OCI-M1 (cell line): ENCODE results near the gene PAK1.

ENCODE experiments used
- DNase-seq: peaks from one replicate; lab custom pipeline; 2025; lab: John Stamatoyannopoulos, UW

Gene PAK1

GRCh38 chr11:77472991-77473800 is 698 bp downstream of the PAK1 start:
- no peak for DNase-seq

GRCh38 chr11:77471558-77472193 is 2.2 kb downstream of the PAK1 start:
- peak; percentile 82 for DNase-seq

- no peak for DNase-seq
Observed at GRCh38 chr11:77470971-77471370, 2.9 kb downstream of the PAK1 start.

- DNase-seq: peak; percentile 68
Observed at GRCh38 chr11:77470504-77470903, 3.4 kb downstream of the PAK1 start.

GRCh38 chr11:77468527-77468926 is 5.4 kb downstream of the PAK1 start:
- DNase-seq: no peak

- DNase-seq: no peak
Observed at GRCh38 chr11:77467993-77468392, 5.9 kb downstream of the PAK1 start.

GRCh38 chr11:77467233-77467632 is 6.7 kb downstream of the PAK1 start:
- no peak for DNase-seq

- DNase-seq: no peak
Observed at GRCh38 chr11:77457340-77457739, 16.6 kb downstream of the PAK1 start.

GRCh38 chr11:77455740-77456139 is 18.2 kb downstream of the PAK1 start:
- no peak for DNase-seq

- DNase-seq: no peak
Observed at GRCh38 chr11:77454867-77455655, 18.8 kb downstream of the PAK1 start.

- no peak for DNase-seq
Observed at GRCh38 chr11:77450227-77450626, 23.7 kb downstream of the PAK1 start.

GRCh38 chr11:77449784-77450183 is 24.1 kb downstream of the PAK1 start:
- no peak for DNase-seq

- DNase-seq: no peak
Observed at GRCh38 chr11:77449060-77449521, 24.8 kb downstream of the PAK1 start.

- no peak for DNase-seq
Observed at GRCh38 chr11:77448269-77448668, 25.6 kb downstream of the PAK1 start.

- DNase-seq: no peak
Observed at GRCh38 chr11:77446911-77447629, 26.8 kb downstream of the PAK1 start.

- no peak for DNase-seq
Observed at GRCh38 chr11:77444261-77444660, 29.6 kb downstream of the PAK1 start.

GRCh38 chr11:77442394-77443053 is 31.4 kb downstream of the PAK1 start:
- DNase-seq: no peak

GRCh38 chr11:77441426-77441825 is 32.5 kb downstream of the PAK1 start:
- no peak for DNase-seq

GRCh38 chr11:77440678-77441077 is 33.2 kb downstream of the PAK1 start:
- no peak for DNase-seq

- no peak for DNase-seq
Observed at GRCh38 chr11:77438487-77438886, 35.4 kb downstream of the PAK1 start.

- DNase-seq: no peak
Observed at GRCh38 chr11:77436969-77437368, 36.9 kb downstream of the PAK1 start.
